ENCODE measurements around the gene LMTK3. TPM values are rescaled to one million over a fixed set of nuclear protein-coding genes. Genes with fewer than 3 reads are reported as not detected.
A peak's percentile ranks its signal among the peaks of the same experiment; 100 is the strongest.

The LMTK3 gene, protein sequence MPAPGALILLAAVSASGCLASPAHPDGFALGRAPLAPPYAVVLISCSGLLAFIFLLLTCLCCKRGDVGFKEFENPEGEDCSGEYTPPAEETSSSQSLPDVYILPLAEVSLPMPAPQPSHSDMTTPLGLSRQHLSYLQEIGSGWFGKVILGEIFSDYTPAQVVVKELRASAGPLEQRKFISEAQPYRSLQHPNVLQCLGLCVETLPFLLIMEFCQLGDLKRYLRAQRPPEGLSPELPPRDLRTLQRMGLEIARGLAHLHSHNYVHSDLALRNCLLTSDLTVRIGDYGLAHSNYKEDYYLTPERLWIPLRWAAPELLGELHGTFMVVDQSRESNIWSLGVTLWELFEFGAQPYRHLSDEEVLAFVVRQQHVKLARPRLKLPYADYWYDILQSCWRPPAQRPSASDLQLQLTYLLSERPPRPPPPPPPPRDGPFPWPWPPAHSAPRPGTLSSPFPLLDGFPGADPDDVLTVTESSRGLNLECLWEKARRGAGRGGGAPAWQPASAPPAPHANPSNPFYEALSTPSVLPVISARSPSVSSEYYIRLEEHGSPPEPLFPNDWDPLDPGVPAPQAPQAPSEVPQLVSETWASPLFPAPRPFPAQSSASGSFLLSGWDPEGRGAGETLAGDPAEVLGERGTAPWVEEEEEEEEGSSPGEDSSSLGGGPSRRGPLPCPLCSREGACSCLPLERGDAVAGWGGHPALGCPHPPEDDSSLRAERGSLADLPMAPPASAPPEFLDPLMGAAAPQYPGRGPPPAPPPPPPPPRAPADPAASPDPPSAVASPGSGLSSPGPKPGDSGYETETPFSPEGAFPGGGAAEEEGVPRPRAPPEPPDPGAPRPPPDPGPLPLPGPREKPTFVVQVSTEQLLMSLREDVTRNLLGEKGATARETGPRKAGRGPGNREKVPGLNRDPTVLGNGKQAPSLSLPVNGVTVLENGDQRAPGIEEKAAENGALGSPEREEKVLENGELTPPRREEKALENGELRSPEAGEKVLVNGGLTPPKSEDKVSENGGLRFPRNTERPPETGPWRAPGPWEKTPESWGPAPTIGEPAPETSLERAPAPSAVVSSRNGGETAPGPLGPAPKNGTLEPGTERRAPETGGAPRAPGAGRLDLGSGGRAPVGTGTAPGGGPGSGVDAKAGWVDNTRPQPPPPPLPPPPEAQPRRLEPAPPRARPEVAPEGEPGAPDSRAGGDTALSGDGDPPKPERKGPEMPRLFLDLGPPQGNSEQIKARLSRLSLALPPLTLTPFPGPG (N-terminal part only)
- total RNA-seq: 1 to 10 TPM in 2 of 3 donors, under 1 TPM in 1; 0.64 to 2.9 (median 1.9) TPM
- 0.36 TPM for total RNA-seq (2013)

DNA sequence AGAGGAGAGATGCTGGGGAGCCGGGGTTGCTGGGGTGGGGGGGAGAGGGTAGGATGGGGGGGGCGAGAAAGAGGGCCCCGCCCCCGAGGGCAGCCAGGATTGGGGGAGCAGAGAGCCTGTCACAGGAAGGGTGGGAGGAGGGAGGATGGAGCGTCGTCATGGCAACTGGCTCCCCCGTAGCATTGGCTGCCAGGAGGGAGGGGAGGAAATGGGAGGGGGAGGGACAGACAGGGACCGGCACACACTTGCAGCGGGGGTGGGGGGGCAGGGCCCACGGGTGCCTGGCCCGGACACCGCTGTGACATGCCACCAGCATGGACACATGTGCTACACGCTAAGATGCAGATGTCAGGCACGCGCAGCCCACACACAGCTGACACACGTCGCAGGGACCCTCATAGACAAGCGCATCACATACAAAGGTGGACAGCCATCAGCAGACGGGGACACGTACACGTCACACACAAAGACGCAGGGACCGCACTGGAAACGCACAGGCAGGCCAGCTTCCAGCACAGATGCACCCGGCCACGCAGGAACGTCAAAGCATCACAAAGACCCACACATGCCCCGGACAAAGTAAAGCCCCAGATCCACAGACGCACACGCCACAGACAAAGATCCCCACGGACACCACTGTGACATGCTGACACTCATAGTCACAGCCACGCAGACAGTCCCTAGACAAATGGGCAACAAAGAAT lies at the start of gene LMTK3:
TSS of gene LMTK3 (minus strand) at position 36 of the 704 bp plus-strand sequence. CDS start 259 bp downstream, outside the sequence.
- Mint-ChIP-seq H3K4me1 (peaks cover 4 to 14% of the 10 kb centered on the region in 2 donors), H3K4me3 (peak within 1 kb of the TSS; percentile 54), H3K9me3 (no peaks in the 10 kb centered on the region), H3K27me3 (ENCODE audit: low read depth in 2 of 2) (peaks cover 0 to 5% of the 10 kb centered on the region in 2 donors), H3K27ac (no peak within 1 kb of the TSS), H3K36me3 (no peaks in the 10 kb centered on the region)
- intact Hi-C loops (cut with micrococcal nuclease): no loop called here
- TF ChIP-seq, protein P1, sequence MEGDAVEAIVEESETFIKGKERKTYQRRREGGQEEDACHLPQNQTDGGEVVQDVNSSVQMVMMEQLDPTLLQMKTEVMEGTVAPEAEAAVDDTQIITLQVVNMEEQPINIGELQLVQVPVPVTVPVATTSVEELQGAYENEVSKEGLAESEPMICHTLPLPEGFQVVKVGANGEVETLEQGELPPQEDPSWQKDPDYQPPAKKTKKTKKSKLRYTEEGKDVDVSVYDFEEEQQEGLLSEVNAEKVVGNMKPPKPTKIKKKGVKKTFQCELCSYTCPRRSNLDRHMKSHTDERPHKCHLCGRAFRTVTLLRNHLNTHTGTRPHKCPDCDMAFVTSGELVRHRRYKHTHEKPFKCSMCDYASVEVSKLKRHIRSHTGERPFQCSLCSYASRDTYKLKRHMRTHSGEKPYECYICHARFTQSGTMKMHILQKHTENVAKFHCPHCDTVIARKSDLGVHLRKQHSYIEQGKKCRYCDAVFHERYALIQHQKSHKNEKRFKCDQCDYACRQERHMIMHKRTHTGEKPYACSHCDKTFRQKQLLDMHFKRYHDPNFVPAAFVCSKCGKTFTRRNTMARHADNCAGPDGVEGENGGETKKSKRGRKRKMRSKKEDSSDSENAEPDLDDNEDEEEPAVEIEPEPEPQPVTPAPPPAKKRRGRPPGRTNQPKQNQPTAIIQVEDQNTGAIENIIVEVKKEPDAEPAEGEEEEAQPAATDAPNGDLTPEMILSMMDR (IDR thresholded peaks at IDR 0.05): no peak
- ATAC-seq (peak; percentile 30 to 46 (median 45)), DNase-seq (peak in 1 of 2 donors; percentile 96)
- WGBS (ENCODE audit: insufficient coverage): 9% methylated on average over 32 of the region's 32 CpGs
- H3K4me1 ChIP-seq (ENCODE audit: control insufficient read depth, insufficient read depth, low read length): peaks cover 37% of the 10 kb centered on the region
- no peaks in the 10 kb centered on the region for H3K36me3 ChIP-seq (ENCODE audit: control insufficient read depth, insufficient read depth, low read length)
- H3K27me3 ChIP-seq (ENCODE audit: control insufficient read depth, insufficient read depth, low read length): peaks cover 14% of the 10 kb centered on the region
- H3K9me3 ChIP-seq (ENCODE audit: control insufficient read depth, insufficient read depth, low read length): no peaks in the 10 kb centered on the region
- peak within 1 kb of the TSS; percentile 9 for H3K4me3 ChIP-seq (ENCODE audit: low read length)
- H3K27ac ChIP-seq (ENCODE audit: low read length): no peak within 1 kb of the TSS

DNA sequence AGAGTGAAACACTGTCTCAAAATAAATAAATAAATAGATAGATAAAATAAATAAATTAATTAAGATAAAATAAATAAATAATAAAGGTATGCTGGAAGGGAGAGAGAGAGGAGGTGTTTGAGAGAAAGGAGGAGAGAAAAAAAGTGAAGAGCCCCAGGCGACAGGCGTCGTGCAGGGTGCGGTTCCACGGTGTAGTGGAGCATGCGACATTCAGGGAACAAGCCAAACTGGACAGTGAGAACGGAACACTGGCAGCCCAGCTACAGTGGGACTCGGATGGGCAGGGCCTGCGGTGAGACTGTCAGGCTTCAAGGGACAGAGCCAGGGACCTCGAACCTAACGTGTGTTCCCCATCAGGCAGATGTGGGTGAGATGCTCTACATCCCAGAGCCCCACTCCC lies 49.8 kb upstream of the LMTK3 start:
- WGBS (ENCODE audit: insufficient coverage): 87% methylated on average over 11 of the region's 11 CpGs
- H3K4me1 ChIP-seq (ENCODE audit: control insufficient read depth, insufficient read depth, low read length): no peaks in the 10 kb centered on the region
- intact Hi-C loops (cut with micrococcal nuclease): no loop called here
- ATAC-seq: no peak
- no peaks in the 10 kb centered on the region for H3K9me3 Mint-ChIP-seq
- DNase-seq: no peak
- H3K4me1 Mint-ChIP-seq: no peaks in the 10 kb centered on the region
- no peaks in the 10 kb centered on the region for H3K36me3 ChIP-seq (ENCODE audit: control insufficient read depth, insufficient read depth, low read length)
- peaks cover 2% of the 10 kb centered on the region for H3K27me3 ChIP-seq (ENCODE audit: control insufficient read depth, insufficient read depth, low read length)
- no peak overlapping the region for H3K4me3 ChIP-seq (ENCODE audit: low read length)
- no peak overlapping the region for H3K4me3 Mint-ChIP-seq
- TF ChIP-seq, protein P1 (IDR thresholded peaks at IDR 0.05): no peak
- no peak overlapping the region for H3K27ac Mint-ChIP-seq
- H3K27me3 Mint-ChIP-seq (ENCODE audit: low read depth in 2 of 2): peaks cover 7% of the 10 kb centered on the region in 2 donors
- no peak overlapping the region for H3K27ac ChIP-seq (ENCODE audit: low read length)
- no peaks in the 10 kb centered on the region for H3K36me3 Mint-ChIP-seq
- no peaks in the 10 kb centered on the region for H3K9me3 ChIP-seq (ENCODE audit: control insufficient read depth, insufficient read depth, low read length)

DNA sequence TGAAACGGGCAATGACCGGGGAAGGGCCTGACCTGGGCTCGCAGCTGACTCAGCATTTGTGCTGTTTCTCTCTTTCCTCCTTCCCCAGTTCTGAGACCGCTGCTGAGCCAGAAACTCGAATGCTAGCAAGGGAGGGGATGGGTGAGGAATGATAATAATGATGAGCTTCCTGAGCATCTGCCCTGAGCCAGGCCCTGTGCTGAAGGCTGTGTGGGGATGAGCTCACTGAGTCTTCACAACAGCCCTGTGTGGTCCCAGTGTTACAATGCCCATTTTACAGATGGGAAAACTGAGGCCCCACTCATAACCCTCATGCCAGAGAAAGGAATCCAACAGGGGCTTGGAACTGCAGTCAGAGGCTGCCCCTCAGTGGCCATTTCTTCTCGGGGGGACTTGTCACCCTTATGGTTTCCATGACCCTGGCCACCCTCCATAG lies 48.5 kb upstream of the LMTK3 start:
- H3K4me3 Mint-ChIP-seq: no peak overlapping the region
- DNase-seq (peak in 1 of 2 donors; percentile 28), ATAC-seq (no peak)
- TF ChIP-seq, protein P1 (IDR thresholded peaks at IDR 0.05): no peak
- Histone ChIP-seq H3K4me3 (ENCODE audit: low read length) (no peak overlapping the region), H3K36me3 (ENCODE audit: control insufficient read depth, insufficient read depth, low read length) (no peaks in the 10 kb centered on the region), H3K27ac (ENCODE audit: low read length) (no peak overlapping the region), H3K27me3 (ENCODE audit: control insufficient read depth, insufficient read depth, low read length) (peaks cover 2% of the 10 kb centered on the region), H3K4me1 (ENCODE audit: control insufficient read depth, insufficient read depth, low read length) (no peaks in the 10 kb centered on the region), H3K9me3 (ENCODE audit: control insufficient read depth, insufficient read depth, low read length) (no peaks in the 10 kb centered on the region)
- peaks cover 7% of the 10 kb centered on the region in 2 donors for H3K27me3 Mint-ChIP-seq (ENCODE audit: low read depth in 2 of 2)
- intact Hi-C loops (cut with micrococcal nuclease): no loop called here
- H3K27ac Mint-ChIP-seq: no peak overlapping the region
- H3K9me3 Mint-ChIP-seq: no peaks in the 10 kb centered on the region
- no peaks in the 10 kb centered on the region for H3K4me1 Mint-ChIP-seq
- 85% methylated on average over 5 of the region's 6 CpGs for WGBS (ENCODE audit: insufficient coverage)
- no peaks in the 10 kb centered on the region for H3K36me3 Mint-ChIP-seq
